ENCODE data around the gene EPYC. TPM values are rescaled to one million over a fixed set of nuclear protein-coding genes. Genes with fewer than 3 reads are reported as not detected.
"Not testable (repeated sequence)": the region's sequence is repeated elsewhere in the genome, so short reads cannot be mapped to it uniquely, and the experiment has no call there.

EPYC gene
- total RNA-seq, 1 donor from 2014 or later = 0.20 TPM

GRCh38 chr12:90990611-90991010 is 14.2 kb downstream of the EPYC start:
- no peak for DNase-seq

GRCh38 chr12:90989686-90990111 is 15.1 kb downstream of the EPYC start:
- DNase-seq = peak; percentile 94

DNA sequence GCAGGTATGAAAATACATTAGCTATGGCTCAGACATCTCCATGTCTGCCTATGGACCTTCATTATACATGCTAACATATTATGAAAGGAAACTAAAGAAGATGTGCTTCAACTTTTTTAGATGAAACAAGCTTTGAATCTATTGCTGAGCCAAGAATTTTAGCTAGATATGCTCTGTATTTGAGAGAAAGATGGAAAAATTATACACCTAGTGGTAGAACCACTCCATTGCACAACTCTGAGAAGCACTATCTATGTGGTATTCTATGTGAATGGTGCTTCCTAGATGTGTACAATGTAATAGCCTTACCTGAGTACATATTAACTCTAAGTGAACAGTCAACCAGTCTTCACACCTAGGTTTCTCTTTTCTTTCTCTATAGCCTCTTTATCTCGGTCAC is 17.3 kb downstream of the EPYC start:
- DNase-seq = no peak

- no peak for DNase-seq
These were observed 17.7 kb downstream of the EPYC start for GRCh38 chr12:90987101-90987500.

DNA sequence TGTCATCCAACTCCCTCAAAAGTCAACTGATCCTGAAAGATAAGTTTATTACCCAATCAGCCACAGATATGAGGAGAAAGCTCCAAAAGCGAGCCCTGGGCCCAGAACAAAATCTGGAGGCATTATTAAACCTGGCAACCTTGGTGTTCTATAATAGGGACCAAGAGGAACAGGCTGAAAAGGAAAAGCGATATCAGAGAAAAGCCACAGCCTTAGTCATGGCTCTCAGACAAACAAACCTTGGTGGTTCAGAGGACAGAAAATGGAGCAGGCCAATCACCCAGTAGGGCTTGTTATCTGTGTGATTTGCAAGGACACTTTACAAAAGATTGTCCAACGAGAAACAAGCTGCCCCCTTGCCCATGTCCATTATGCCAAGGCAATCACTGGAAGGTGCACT is 19.4 kb downstream of the EPYC start:
- DNase-seq = not testable (repeated sequence)

DNA sequence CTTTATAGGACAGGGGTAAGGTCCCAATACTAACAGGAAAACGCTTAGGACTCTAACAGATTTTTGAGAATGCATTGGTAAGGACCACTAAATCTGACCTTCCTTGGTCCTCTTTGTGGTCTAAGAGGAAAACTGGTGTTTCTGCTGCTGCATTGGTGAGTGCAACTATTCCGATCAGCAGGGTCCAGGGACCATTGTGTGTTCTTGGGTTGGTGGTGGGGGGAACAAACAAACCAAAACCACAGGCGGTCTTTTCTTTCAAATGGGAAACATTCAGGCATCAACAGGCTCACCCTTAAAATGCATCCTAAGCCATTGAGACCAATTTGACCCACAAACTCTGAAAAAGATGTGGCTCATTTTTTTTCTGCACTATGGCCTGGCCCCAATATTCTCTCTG is 20.7 kb downstream of the EPYC start:
- DNase-seq = no peak

DNA sequence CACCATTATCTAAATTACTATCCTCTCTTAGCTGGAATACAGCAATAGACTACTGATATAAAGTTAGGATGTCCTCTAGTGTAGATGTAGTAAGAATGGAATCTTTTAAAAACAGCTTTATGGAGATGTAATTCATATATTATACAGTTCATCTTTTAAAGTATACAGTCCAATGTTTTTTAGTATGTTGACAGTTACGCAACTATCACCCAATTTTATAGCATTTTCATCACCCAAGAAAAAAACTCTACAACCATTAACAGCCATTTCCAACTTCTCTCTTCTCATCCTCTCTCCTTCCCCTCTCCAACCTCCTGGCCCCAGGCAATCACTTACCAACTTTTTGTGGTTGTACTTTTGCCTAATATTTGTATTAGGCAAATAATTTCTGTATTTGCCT is 22.6 kb downstream of the EPYC start:
- DNase-seq = no peak

DNA sequence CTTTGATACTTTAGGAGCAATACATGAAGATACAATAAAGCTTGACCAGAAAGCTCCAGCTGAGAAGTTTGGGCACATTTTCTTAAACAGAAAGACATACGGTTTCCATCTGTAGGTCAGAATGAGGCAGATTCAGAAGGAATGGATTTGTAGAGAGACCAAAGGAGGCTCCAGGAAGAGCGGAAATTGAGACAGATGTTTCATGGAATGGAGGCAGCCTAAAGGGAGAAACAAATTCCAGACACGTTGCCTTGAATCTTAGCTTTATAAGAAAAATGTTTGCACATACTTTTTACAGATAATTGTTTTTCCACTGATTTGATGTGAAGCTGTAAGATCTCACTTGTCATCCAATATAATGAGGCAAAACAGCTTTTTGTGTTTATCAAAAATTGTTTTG is 24.8 kb downstream of the EPYC start:
- peak; percentile 98 for DNase-seq

- no peak for DNase-seq
These were observed 25.8 kb downstream of the EPYC start for GRCh38 chr12:90979019-90979418.

DNA sequence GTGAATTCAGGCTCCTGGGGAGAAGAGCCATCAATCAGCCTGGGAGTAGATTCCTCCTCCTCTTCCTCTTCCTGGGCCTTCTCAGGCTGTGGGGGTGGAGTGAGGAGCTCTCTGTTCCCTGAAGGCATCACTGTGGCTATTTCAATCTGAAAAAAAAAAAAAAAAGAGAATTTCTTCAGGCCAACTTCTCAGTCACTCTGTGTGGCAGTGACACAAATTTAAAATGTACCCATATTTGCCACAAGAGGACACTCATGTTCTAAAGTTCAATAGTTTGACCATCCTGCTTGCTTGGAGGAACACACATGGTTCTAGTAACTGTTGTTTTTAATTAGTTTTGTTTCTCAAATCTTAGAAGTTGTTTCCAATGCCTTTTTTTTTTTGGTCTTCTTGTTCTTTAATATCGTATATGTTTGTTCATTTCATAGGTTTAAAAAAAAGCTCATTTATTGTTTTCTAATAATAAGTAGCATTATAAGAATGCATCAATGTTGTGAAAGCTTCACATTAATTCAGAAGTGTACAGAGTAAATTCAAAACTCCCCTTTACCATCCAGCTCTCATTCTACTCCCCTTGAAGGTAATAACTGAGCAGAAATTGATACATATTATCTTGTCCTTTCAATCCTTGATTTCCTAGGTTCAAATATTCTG is 26.5 kb downstream of the EPYC start:
- peak; percentile 85 for DNase-seq

- peak; percentile 66 for DNase-seq
These were observed 27.5 kb downstream of the EPYC start for GRCh38 chr12:90977224-90977623.

DNA sequence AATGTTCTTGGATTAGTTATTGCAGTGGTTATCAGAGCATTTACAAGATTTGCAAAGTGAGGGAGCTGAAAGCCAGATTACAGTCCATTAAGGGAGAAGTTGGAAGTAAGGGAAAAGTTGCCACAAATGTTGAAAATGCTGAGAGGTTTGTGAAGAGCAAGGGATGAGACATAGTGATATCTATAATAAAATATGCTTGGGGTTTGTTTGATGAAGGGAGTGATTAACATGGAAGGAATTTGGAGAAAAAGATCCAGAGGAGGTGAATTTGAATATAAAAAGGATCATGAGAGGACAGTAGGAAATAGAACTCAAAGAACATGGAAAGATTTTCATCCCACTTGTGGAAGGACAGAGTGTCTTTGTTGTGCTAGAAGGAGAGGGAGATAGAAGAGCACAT is 30.5 kb downstream of the EPYC start:
- DNase-seq = no peak

DNA sequence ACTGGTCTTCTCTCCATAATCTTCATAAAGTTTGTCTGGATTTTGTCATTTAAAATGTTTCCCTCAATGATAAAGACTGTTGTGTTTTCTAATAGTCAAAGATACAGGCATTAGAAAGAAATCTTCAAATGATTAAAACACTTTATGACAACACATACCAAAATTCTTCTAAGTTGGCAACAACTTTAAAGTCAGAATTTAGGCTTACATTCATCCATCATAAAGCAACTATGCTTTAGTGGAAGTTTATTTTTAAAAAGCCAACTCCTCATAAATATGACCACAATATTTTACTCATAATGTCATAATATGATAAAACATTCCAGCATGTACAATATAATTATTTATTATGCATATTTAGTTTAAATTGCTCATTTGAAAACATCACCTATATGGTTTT is 32.5 kb downstream of the EPYC start:
- peak; percentile 37 for DNase-seq

GRCh38 chr12:90970911-90971310 is 33.9 kb downstream of the EPYC start:
- no peak for DNase-seq

GRCh38 chr12:90970471-90970870 is 34.3 kb downstream of the EPYC start:
- DNase-seq = no peak

DNA sequence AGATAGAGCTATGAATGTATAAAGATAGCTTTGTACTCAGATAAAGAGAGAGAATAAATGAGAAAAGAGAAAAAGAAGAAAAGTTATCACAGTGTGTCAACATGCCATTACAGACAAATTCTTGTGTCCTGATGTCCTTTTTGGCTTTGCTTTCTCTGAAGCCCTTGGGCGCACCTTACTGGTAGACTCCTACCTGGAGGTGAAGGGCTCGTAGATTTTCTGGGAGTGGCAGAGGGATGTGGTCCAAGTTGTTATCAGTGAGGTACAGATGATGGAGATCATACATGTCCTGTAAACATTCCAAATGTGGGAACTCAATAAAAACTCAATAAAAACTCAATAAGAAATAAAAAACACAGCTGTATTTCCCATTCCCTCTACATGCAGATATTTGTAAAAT is 34.9 kb downstream of the EPYC start:
- DNase-seq = no peak

DNA sequence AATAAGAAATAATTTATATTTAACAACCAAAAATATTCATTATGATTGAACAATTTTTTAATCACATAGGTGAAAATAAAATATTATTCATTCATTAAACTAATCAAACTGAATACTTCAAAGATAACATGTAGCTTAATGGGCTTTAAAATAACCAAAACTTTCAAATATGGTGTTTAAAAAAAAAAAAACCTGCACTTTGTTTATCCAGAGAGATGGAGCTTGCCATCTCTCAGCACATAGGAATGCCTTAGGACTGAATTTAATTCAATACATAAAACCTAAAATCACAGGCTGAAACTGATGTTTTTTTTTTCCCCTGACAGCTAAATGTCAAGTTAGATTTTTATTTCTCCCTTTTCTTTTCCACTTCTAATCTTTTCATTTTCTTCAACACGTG is 35.4 kb downstream of the EPYC start:
- DNase-seq = no peak

GRCh38 chr12:90965204-90965603 is 39.6 kb downstream of the EPYC start:
- no peak for DNase-seq

DNA sequence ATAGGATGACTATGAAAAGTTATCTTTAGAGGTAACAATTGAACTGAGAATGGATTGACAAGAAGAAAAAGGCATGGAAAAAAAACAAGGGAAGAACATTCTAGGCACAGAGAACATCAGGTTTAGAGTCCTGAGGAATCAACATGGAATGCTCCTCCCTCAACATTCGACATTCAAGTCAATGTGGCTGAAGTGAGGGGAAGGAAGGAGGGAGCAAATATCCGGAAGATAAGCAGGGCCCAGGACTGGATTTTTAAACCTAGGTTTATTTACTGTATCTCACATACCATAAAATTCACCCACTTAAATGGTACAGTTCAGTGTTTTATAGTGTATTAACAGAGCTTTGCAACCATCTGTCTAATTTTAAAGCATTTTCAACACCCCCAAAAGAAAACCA is 40.2 kb downstream of the EPYC start:
- DNase-seq = no peak

- DNase-seq = no peak
These were observed 40.8 kb downstream of the EPYC start for GRCh38 chr12:90963946-90964345.

GRCh38 chr12:90961154-90961553 is 43.6 kb downstream of the EPYC start:
- DNase-seq = no peak

- peak; percentile 74 for DNase-seq
These were observed 45.1 kb downstream of the EPYC start for GRCh38 chr12:90959538-90960139.

- peak; percentile 55 for DNase-seq
These were observed 45.7 kb downstream of the EPYC start for GRCh38 chr12:90959032-90959431.

- DNase-seq = no peak
These were observed 46.4 kb downstream of the EPYC start for GRCh38 chr12:90958347-90958746.

- no peak for DNase-seq
These were observed 49.9 kb downstream of the EPYC start, which contains the start of gene CCER1 for GRCh38 chr12:90954921-90955320. Gene CCER1, minus strand, starts transcription at chr12:90955176. Its CDS starts 434 bp downstream, at chr12:90954742.
